MCF 10A (cell line): Measurements from ENCODE around the gene MRGPRG. TPM values are rescaled to one million over a fixed set of nuclear protein-coding genes. Genes with fewer than 3 reads are reported as not detected.

ENCODE experiments used
- BruUV-seq: library from RNA; stranded (reverse); fragments of 400-500 nt; replicated peaks from 2 replicates; lab custom pipeline; 2021; lab: Mats Ljungman, UMichigan
- CTCF ChIA-PET: fragments of 300-600 bp; sonication (Branson Sonifier 250); formaldehyde crosslinking; extraction: SDS; loops from one replicate; lab custom pipeline; 2021; ENCODE audit warnings: antibody characterized with exemption, inconsistent platforms; lab: Yijun Ruan, JAX
- POLR2A ChIA-PET: fragments of 300-600, 350-650 bp; sonication (Branson Sonifier 250); formaldehyde crosslinking; extraction: SDS; loops from one replicate; lab custom pipeline; 2020; ENCODE audit warnings: antibody characterized with exemption, inconsistent platforms; lab: Yijun Ruan, JAX
- DNase-seq: peaks from one replicate; pipeline ENCODE4 v3.0.0-alpha.2; 2018; ENCODE audit not compliant: unreplicated experiment
- H3K27ac Mint-ChIP-seq: one replicate; pipeline ENCODE4 v1.8.0; 2022; ENCODE audit warnings: mild to moderate bottlenecking, low read depth, mixed read lengths; ENCODE audit not compliant: unreplicated experiment
- H3K27me3 Mint-ChIP-seq: one replicate; pipeline ENCODE4 v1.8.0; 2022; ENCODE audit warnings: mixed read lengths; ENCODE audit not compliant: insufficient read depth, unreplicated experiment
- H3K36me3 Mint-ChIP-seq: one replicate; pipeline ENCODE4 v1.8.0; 2022; ENCODE audit warnings: mild to moderate bottlenecking, moderate library complexity, mixed read lengths; ENCODE audit not compliant: insufficient read depth, unreplicated experiment
- H3K4me1 Mint-ChIP-seq: one replicate; pipeline ENCODE4 v1.8.0; 2022; ENCODE audit warnings: mixed read lengths; ENCODE audit not compliant: insufficient read depth, unreplicated experiment
- H3K4me3 Mint-ChIP-seq: one replicate; pipeline ENCODE4 v1.8.0; 2022; ENCODE audit warnings: mild to moderate bottlenecking, moderate library complexity, mixed read lengths; ENCODE audit not compliant: unreplicated experiment
- H3K9me3 Mint-ChIP-seq: one replicate; pipeline ENCODE4 v1.8.0; 2022; ENCODE audit warnings: mixed read lengths; ENCODE audit not compliant: unreplicated experiment
- CTCF ChIP-seq: fragments of 200-600 bp; IDR thresholded peaks from one replicate; pipeline ENCODE4 v1.8.0; 2022; ENCODE audit warnings: antibody characterized with exemption, mild to moderate bottlenecking; ENCODE audit not compliant: unreplicated experiment
- intact Hi-C: fragments of 100-400 bp; cut with micrococcal nuclease; formaldehyde crosslinking; loops from 2 replicates; pipeline ENCODE4 v1.14.1; 2022
- total RNA-seq: library from RNA; stranded (reverse); gene quantifications from 2 replicates; pipeline ENCODE4 v1.2.3, GENCODE V29; 2022

The MRGPRG gene
- total RNA-seq, 1 experiment from 2014 or later, result not detected

DNA sequence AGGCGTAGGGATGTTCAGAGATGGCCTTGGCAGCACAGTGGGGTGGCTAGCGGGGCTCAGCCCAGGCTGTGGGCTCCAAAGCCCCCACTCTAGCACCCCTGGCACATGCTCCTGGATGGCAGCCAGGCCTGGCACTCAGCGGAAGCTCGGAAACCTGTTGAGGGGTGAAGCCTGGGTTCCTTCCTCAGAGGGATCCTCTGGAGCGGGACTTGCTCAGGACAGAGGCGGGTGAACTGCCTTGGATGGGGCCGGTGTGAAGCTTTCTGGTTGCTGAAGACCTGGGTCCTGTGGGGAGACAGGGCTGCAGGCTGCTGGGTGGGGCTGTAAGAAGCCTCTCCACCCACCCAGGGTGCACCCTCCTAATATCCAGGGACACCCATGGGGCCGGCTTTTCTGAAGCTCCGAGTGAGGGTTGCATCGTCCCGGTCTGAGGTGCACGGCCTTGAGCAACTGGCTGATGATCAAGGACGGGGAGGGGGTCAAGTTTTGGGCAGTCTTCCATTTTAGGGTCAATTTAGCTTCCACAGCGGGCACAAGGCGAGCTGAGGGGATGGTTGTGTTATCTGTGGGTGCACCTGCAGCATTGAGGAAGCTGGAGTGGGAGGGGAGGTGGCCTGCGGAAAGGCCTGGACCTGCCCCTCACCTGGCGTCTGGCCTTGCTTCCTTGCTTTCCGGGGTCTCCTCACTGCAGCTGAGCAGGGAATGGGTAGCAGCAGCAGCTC, 8.4 kb upstream of the MRGPRG start:
- Mint-ChIP-seq H3K4me3 (no peak overlapping the region), H3K27ac (no peak overlapping the region), H3K27me3 (peaks cover 40% of the 10 kb centered on the region), H3K4me1 (no peaks in the 10 kb centered on the region), H3K9me3 (no peaks in the 10 kb centered on the region), H3K36me3 (no peaks in the 10 kb centered on the region)
- intact Hi-C loops, result no loop called here
- DNase-seq, result no peak
- ChIA-PET POLR2A (no interaction called here), CTCF (interaction anchor here (0.6 kb wide), 1 partner anchor 32 kb away, joined by 4 read pairs; no protein-coding TSS in a partner anchor)
- BruUV-seq, result no TSS peak
- no peak for TF ChIP-seq CTCF

DNA sequence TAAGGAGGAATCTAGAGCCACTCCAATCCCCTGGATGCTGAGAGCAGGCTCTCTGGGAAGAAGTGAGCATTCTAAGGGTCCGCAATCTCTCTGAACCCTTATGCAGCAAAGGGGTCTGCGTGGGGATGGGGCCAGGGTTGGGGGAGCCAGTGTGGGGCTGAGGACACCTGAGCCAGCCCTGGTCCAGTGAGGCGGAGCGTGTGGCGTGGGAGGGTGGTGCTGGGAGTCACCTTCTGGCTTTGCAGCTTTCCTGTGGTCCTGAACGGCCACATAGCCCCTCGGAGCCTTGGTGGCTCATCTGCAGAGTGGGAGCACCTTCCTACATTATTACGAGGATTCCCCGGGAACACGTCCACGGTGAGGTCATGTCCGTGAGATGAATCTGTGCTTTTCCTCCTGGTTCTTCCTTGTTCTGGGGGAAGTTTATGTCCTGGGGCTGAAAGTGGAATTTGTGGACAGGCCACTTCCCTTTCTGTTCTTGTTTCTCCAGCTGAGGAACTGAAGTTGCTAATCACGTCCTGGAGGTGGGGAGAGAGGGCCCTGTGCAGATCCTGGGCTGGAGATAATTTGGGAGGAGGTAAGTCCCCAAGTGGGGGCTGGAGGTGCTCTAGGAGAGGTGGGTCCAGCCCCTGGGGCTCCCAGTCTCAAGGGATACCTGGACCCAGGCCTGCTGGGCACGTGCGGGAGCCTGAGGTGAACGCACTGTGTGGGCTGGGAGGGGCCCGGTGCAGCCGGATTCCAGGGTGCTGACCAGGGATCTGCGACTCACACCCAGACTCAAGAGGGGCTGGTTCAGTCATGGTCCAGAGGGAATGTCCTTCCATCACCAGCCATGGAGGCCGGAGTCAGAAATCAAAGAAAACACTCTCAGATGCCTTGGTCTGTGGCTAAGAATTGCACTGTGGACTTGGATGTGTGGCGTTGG, 7.5 kb upstream of the MRGPRG start:
- H3K4me3 Mint-ChIP-seq, result no peak overlapping the region
- DNase-seq, result no peak
- ChIA-PET POLR2A (no interaction called here), CTCF (no interaction called here)
- peaks cover 41% of the 10 kb centered on the region for H3K27me3 Mint-ChIP-seq
- H3K4me1 Mint-ChIP-seq, result peaks cover 1% of the 10 kb centered on the region
- H3K9me3 Mint-ChIP-seq, result no peaks in the 10 kb centered on the region
- no peaks in the 10 kb centered on the region for H3K36me3 Mint-ChIP-seq
- intact Hi-C loops, result no loop called here
- BruUV-seq, result no TSS peak
- no peak overlapping the region for H3K27ac Mint-ChIP-seq
- no peak for TF ChIP-seq CTCF

DNA sequence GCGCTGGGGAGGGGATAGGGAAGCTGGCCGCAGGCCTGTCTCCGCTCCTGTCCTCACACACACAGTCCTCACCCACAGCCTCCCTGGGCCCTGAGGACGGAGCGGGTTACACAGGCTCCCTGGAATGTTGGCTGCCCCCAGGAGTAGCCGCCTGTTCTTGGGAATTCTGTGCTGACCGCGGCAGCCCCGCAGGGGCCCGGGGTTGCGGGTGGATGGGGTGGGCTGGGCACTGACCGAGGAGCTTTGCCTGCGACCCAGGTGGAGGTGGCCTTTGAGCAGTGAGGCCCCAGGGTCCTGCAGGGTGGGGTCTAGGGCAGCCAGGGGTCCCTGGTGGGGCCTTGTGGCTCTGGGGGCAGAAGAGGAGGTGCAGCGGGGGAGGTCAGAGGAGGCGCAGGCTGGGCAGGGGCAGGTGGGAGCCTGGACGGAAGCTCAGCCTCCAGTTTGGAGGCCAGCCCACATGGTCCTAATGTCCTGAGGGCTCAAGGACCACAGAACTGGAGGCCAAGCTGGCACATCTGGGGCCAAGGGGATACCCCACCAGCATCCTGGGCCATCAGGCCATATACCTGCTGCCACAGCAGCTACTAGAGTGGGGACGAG, 6.6 kb upstream of the MRGPRG start:
- H3K27me3 Mint-ChIP-seq, result peaks cover 44% of the 10 kb centered on the region
- no peaks in the 10 kb centered on the region for H3K9me3 Mint-ChIP-seq
- H3K36me3 Mint-ChIP-seq, result no peaks in the 10 kb centered on the region
- ChIA-PET POLR2A (no interaction called here), CTCF (interaction anchor here (0.5 kb wide), 1 partner anchor 10 kb away, joined by 3 read pairs; no protein-coding TSS in a partner anchor)
- no peak for DNase-seq
- no TSS peak for BruUV-seq
- intact Hi-C loops, result no loop called here
- no peak overlapping the region for H3K27ac Mint-ChIP-seq
- peaks cover 5% of the 10 kb centered on the region for H3K4me1 Mint-ChIP-seq
- no peak for TF ChIP-seq CTCF
- no peak overlapping the region for H3K4me3 Mint-ChIP-seq
